GM12864 (cell line): ENCODE data around the gene TNFAIP2.
"Not testable (repeated sequence)": the region's sequence is repeated elsewhere in the genome, so short reads cannot be mapped to it uniquely, and the experiment has no call there.

ENCODE experiments used
- DNase-seq: peaks from one replicate; pipeline ENCODE4 v3.0.0-alpha.2; 2011; ENCODE audit warnings: low read depth
- H3K4me3 ChIP-seq: 2 replicates; pipeline ENCODE4 v1.5.1; 2011; ENCODE audit warnings: mild to moderate bottlenecking, low read depth, low read length, control low read depth
- TF ChIP-seq, protein P1 (sequence below): IDR thresholded peaks from 2 replicates; pipeline ENCODE4 v1.5.1; 2011; ENCODE audit warnings: low read depth, mild to moderate bottlenecking, moderate library complexity, low read length, control low read depth, inconsistent platforms; ENCODE audit errors: missing control alignments

Gene TNFAIP2

DNA sequence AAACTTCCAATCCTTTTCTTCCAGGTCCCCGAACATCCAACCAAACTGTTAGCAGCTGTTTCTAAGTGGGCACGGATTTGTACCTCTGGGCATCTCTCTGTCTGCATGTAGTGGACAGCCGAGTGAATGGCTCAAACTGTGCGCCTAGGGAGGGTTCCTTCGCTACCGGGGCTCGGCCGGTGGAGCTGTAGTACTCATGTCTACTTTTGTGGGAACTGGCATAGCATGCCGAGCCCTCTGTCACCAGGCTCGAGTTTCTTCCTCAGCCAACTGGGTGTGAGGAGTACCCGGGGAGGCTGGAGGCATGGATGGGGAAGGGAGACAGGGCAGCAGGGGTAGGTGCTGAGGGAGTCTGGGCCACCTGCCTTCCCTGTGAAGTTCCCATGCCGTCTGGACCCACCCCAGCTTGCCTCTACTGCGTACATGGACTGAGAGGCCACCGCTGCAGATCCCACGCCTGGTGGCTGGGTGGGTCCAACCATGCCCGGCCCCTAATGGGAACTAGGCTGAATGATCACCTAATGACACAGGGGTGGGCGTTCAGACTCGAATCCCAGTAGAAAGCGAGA is 23.0 kb downstream of the TNFAIP2 start:
- H3K4me3 ChIP-seq, result no peak overlapping the region
- TF ChIP-seq, protein P1, sequence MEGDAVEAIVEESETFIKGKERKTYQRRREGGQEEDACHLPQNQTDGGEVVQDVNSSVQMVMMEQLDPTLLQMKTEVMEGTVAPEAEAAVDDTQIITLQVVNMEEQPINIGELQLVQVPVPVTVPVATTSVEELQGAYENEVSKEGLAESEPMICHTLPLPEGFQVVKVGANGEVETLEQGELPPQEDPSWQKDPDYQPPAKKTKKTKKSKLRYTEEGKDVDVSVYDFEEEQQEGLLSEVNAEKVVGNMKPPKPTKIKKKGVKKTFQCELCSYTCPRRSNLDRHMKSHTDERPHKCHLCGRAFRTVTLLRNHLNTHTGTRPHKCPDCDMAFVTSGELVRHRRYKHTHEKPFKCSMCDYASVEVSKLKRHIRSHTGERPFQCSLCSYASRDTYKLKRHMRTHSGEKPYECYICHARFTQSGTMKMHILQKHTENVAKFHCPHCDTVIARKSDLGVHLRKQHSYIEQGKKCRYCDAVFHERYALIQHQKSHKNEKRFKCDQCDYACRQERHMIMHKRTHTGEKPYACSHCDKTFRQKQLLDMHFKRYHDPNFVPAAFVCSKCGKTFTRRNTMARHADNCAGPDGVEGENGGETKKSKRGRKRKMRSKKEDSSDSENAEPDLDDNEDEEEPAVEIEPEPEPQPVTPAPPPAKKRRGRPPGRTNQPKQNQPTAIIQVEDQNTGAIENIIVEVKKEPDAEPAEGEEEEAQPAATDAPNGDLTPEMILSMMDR, result no peak
- no peak for DNase-seq

DNA sequence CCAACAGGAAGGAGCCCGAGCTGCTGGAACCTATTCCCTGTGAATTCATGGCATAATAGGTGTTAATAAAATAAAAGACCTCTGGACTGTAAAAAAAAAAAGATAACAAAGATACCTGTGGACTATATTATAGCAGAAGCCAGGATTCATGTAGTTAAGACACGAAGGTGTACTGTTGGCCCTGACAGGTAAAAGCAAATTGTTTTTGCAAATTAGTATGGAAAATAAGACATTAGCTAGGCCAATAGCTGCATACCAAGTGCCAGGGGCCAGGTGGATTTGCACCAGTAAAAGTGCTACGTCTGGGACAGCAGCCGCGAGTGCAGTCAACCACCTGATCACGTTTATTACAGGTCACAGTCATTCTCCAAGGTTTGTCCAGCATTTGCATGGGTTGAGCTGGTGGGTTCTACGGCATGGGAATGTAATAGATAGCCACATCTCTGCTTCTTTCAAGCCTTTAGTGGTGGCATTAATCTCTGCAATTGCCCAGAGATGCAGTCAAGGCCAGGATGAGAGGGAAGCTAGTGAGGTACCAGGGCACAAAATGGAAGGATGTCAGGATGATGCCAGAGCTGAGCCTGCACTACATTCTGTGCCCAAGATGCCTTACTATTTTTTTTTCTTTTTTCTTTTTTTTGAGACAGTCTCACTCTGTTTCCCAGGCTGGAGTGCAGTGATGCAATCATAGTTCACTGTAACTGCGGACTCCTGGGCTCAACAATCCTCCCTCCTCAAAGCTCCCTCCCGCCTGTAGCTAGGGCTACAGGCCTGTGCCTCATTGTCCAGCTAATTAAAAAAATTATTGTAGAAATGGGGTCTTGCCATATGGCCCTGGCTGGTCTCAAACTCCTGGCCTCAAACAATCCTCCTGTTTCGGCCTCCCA is 26.3 kb downstream of the TNFAIP2 start:
- no peak overlapping the region for H3K4me3 ChIP-seq
- TF ChIP-seq, protein P1, result no peak
- DNase-seq, result no peak

DNA sequence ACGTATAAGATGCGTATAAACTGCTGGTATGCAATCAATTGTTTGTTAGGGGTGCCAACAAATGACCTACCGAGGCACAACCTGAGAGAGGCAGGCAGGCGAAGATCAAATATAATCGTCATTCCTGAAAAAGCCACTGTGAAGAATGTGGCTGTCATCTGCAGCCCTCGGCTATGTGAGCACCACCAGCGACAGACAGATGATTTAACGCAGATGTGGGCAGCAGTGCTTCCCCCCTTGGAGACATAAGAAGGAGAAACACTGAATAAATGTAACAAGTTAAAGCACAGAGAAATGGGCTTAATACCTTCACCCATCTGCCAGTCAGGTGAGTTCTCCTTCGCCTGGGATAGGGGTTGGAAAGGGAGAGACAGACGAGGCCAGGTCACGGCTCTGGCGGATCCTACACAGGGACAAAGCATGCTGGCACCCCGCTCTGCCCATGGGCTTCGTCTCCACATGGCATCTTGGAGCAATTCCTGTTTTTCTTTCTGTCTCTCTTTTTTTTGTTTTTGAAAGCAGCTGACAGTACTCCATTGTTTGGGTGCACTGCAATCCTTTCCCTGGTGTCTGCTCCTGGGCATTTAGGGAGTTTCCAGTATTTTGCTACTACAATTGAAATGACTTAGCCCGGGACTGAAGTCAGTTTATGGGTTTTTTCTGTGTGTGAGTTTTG is 28.1 kb downstream of the TNFAIP2 start:
- no peak overlapping the region for H3K4me3 ChIP-seq
- no peak for DNase-seq
- TF ChIP-seq, protein P1, result no peak

DNA sequence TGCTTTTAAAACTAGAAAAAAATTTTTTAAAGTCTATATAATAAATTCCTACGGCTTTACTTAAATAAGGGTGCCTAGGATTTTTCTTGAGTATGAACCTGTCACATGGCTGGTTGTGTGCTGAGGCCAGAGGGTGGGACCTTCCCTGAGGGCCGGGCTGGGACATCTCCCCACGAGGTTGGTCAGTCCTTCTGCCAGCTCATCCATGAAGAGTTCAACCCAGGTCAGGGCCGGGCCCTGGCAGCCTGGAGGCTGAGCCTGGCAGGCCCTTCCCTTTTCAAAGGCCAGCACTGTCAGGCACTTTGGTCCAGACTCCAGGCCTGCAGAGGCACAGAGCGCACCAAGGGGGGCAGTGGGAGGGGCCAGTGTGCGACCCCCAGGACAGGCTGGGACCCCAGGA is 31.7 kb downstream of the TNFAIP2 start:
- H3K4me3 ChIP-seq, result no peak overlapping the region
- no peak for DNase-seq
- TF ChIP-seq, protein P1, result no peak

DNA sequence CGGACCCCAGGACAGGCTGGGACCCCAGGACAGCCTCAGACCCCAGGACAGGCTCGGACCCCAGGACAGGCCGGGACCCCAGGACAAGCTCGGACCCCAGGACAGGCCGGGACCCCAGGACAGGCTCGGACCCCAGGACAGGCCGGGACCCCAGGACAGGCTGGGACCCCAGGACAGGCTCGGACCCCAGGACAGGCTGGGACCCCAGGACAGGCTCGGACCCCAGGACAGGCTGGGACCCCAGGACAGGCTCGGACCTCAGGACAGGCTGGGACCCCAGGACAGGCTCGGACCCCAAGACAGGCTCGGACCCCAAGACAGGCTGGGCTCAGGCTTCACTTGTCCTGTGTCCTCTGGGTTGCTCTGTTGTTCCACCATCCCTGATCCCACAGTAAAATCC is 32.2 kb downstream of the TNFAIP2 start:
- H3K4me3 ChIP-seq, DNase-seq: not testable (repeated sequence)

DNA sequence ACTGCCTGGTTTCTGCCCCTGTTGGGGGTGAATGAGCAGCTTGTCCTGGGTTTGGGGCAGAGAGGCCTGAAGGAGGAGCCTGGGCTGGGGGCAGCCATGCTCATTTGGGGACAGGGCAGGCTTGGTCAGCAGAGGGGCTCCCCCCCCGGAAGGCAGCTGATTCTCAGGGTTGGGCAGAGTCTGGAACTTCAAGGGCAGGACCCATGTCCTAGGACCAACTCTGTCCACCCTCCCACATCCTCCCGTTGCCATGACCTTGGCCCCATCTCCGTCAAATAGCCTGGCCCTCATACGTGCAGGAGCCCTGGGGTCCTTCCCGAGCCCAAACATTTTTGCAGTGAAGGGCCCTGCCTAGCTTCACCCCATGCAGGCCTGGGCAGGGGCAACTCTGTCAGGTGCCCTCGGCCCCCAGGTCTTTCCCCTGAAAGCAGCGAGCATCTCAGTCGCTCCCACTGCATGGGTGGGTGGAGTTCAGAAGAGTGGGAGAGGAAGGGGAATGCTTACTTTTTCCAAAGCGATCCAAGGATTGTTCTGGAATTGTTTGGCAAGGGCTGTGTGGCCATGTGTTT is 32.6 kb downstream of the TNFAIP2 start:
- DNase-seq, result no peak

More for the DNA sequence above, 32.6 kb downstream of the TNFAIP2 start:
- no peak overlapping the region for H3K4me3 ChIP-seq
- TF ChIP-seq, protein P1, result no peak
